ENCODE data around the gene FOSL1. TPM values are rescaled to one million over a fixed set of nuclear protein-coding genes. Genes with fewer than 3 reads are reported as not detected.

Gene FOSL1
- total and polyA plus RNA-seq, 2 of the 13 experiments (the other 11 are each of a cell fraction or from before 2014, with no cell fraction given) = 4.0 to 4.1 TPM

GRCh38 chr11:65860278-65861164 lies 39.7 kb downstream of the FOSL1 start, which contains the start of gene MUS81 (continued):
- peak; percentile 97 for TF ChIP-seq HMGXB4 (CRISPR knock-in tag; IDR thresholded peaks at IDR 0.05; ENCODE audit: borderline replicate concordance in 1 of 2, low read depth in 1 of 2)
- TF ChIP-seq ZNF260 (CRISPR knock-in tag; IDR thresholded peaks at IDR 0.05; ENCODE audit: borderline replicate concordance, low read depth) = no peak
- TF ChIP-seq TARDBP (CRISPR knock-in tag; IDR thresholded peaks at IDR 0.05) = peak; percentile 67
- peak; percentile 31; the same call in 1 of the 2 replicates for TF ChIP-seq ZNF605 (CRISPR knock-in tag; IDR thresholded peaks at IDR 0.05)
- TF ChIP-seq ZNF577 (CRISPR knock-in tag; IDR thresholded peaks at IDR 0.05; ENCODE audit: borderline replicate concordance, low read depth) = no peak
- no peak for TF ChIP-seq CEBPG (CRISPR knock-in tag; IDR thresholded peaks at IDR 0.05)
- peak; percentile 61; the same call in 1 of the 2 replicates for TF ChIP-seq PITX1 (CRISPR knock-in tag; IDR thresholded peaks at IDR 0.05)
- no peak; the same call in 1 of the 2 replicates for TF ChIP-seq ZNF12 (CRISPR knock-in tag; IDR thresholded peaks at IDR 0.05)
- TF ChIP-seq RBM39 (IDR thresholded peaks at IDR 0.05; ENCODE audit: low read depth, low read length, poor library complexity, severe bottlenecking) = peak; percentile 75
- TF ChIP-seq ELK4 (CRISPR knock-in tag; IDR thresholded peaks at IDR 0.05; ENCODE audit: borderline replicate concordance) = no peak
- TF ChIP-seq ZNF282 (IDR thresholded peaks at IDR 0.05; ENCODE audit: partially characterized antibody) = no peak
- no peak for TF ChIP-seq NR2F1 (CRISPR knock-in tag; IDR thresholded peaks at IDR 0.05)
- no peak for TF ChIP-seq CEBPB (IDR thresholded peaks at IDR 0.05; ENCODE audit: borderline replicate concordance, low read depth, low read length)
- TF ChIP-seq MED8 (CRISPR knock-in tag; IDR thresholded peaks at IDR 0.05; ENCODE audit: insufficient replicate concordance) = peak; percentile 77
- TF ChIP-seq TFE3 (CRISPR knock-in tag; IDR thresholded peaks at IDR 0.05) = no peak; the same call in none of the 2 replicates
- TF ChIP-seq TRIM22 (IDR thresholded peaks at IDR 0.05) = no peak
- peak; percentile 53; the same call in 1 of the 2 replicates for TF ChIP-seq ZNF501 (CRISPR knock-in tag; IDR thresholded peaks at IDR 0.05)
- TF ChIP-seq NCOA5 (CRISPR knock-in tag; IDR thresholded peaks at IDR 0.05) = no peak
- TF ChIP-seq PCBP2 (optimal IDR thresholded peaks at IDR 0.05; ENCODE audit: low read depth, low read length, poor library complexity, severe bottlenecking) = no peak
- TF ChIP-seq MAFK (conservative IDR thresholded peaks at IDR 0.05 in 1 of 2, IDR thresholded peaks at IDR 0.05 in 1 of 2; ENCODE audit: low read length in 2 of 2) = no peak
